ENCODE results near the gene ADRA1B.
"Not testable (repeated sequence)": the region's sequence is repeated elsewhere in the genome, so short reads cannot be mapped to it uniquely, and the experiment has no call there.

Gene ADRA1B

DNA sequence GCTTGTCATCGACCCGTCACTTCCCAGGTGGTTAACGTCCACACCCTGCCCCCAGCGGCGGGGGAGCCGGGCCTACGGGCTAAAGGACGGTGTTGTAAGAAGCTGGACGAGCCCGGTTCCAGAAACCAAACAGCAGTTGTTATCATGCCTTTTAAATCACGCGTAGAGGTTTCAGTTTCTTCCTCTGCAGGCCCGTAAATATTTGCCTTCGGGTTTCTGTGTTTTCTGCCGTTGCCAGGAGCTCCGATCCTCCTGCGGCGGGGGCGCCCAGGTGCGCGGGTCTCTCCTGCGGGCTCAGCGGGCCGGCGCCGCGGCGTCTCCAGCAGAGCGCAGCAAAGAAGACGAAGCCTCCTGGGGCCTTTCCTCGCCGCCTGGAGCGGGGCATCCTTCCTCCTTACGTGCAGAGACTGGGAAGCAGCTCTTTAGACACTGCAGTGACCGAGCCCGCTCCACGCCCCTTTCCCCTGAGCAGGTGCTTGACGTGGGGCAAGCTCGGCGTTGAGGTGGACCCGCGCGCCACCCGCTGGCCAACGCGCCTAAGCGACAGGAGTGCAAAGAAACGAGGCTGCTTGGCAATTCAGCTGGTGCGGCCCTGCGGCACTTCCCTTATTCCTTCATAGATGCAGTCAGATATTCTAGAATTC lies 70.9 kb downstream of the ADRA1B start:
- DNase-seq (ENCODE audit: low read depth): peak; percentile 72
- TF ChIP-seq, protein P1, sequence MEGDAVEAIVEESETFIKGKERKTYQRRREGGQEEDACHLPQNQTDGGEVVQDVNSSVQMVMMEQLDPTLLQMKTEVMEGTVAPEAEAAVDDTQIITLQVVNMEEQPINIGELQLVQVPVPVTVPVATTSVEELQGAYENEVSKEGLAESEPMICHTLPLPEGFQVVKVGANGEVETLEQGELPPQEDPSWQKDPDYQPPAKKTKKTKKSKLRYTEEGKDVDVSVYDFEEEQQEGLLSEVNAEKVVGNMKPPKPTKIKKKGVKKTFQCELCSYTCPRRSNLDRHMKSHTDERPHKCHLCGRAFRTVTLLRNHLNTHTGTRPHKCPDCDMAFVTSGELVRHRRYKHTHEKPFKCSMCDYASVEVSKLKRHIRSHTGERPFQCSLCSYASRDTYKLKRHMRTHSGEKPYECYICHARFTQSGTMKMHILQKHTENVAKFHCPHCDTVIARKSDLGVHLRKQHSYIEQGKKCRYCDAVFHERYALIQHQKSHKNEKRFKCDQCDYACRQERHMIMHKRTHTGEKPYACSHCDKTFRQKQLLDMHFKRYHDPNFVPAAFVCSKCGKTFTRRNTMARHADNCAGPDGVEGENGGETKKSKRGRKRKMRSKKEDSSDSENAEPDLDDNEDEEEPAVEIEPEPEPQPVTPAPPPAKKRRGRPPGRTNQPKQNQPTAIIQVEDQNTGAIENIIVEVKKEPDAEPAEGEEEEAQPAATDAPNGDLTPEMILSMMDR (conservative IDR thresholded peaks at IDR 0.05; ENCODE audit: low read depth, low read length): peak; percentile 83
- peak overlapping the region; percentile 53 for H3K4me3 ChIP-seq (ENCODE audit: low read depth, low read length)

DNA sequence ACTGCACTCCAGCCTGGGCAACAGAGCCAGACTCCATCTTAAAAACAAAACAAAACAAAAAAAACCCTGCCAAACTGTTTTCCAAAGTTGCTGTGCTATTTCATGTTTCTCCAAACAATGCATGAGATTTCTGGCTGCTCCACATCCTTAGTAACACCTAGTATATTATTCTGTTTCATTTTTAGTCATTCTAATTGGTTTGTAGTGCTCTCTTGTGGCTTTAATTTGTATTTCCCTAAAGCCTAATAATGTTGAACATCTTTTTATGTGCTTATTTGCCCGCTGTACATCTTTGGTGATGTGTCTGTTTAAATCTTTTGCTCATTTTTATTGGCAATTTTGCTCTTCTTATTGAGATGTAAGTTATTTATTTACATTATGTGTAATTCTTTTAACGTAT lies 74.2 kb downstream of the ADRA1B start:
- no peak overlapping the region for H3K4me3 ChIP-seq (ENCODE audit: low read depth, low read length)
- DNase-seq (ENCODE audit: low read depth): peak; percentile 44
- TF ChIP-seq, protein P1 (conservative IDR thresholded peaks at IDR 0.05; ENCODE audit: low read depth, low read length): no peak

DNA sequence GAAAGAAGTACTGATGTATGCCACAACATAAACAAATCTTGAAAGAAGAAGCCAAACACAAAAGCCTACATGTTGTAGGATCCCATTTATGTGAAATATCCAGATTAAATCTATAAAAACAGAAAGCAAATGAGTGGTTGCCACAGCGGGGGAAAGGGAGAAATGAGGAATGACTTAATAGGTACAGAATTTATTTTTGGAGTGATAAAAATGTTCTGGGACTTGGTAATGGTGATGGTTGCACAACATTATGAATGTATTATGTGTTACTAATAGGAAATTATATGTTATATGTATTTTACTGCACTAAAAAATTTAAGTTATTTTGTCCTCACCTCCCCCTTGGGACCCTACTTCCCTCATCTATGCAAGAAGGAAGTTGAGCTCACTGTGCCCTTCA lies 76.3 kb downstream of the ADRA1B start:
- TF ChIP-seq, protein P1 (conservative IDR thresholded peaks at IDR 0.05; ENCODE audit: low read depth, low read length): no peak
- DNase-seq (ENCODE audit: low read depth): no peak
- H3K4me3 ChIP-seq (ENCODE audit: low read depth, low read length): no peak overlapping the region

DNA sequence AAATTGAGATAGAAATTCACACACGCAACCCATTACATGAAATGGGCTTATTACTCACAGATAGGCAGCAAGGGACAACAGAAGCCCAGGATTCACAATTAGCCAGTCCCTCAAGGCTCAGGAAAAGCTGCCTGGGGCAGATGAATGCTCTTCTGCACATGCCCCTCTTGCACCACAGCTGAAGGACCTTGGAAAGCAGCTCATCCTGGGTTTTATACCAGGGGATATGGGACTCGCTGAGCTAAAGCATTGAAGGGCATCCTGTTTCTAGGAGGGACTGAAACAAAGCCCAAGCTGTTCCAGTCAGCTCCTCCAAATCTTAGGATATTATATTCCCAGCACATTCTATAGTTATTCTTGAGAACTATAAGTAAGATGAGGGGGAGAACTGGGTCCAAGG lies 76.9 kb downstream of the ADRA1B start:
- TF ChIP-seq, protein P1 (conservative IDR thresholded peaks at IDR 0.05; ENCODE audit: low read depth, low read length): no peak
- DNase-seq (ENCODE audit: low read depth): no peak
- no peak overlapping the region for H3K4me3 ChIP-seq (ENCODE audit: low read depth, low read length)

DNA sequence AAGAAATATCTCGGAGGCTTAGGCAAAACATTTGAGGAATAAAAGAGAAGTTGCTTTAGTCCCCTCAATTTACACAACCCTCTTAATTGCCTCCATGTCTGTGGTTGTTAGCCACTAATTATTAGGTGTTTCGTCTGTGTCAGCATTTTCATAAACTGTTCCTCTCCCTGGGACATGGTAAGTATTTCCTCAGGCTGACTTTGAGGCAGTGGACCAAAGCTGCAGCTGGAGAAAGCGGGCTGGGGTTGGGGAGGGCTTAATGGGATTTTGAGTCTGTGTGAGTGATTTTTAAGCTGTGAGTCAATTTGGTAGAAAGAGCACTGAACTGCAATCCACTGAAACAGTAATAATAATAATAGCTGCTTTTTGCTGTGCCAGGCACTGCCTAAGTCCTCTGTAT lies 79.6 kb downstream of the ADRA1B start:
- H3K4me3 ChIP-seq (ENCODE audit: low read depth, low read length): no peak overlapping the region
- TF ChIP-seq, protein P1 (conservative IDR thresholded peaks at IDR 0.05; ENCODE audit: low read depth, low read length): no peak
- no peak for DNase-seq (ENCODE audit: low read depth)

DNA sequence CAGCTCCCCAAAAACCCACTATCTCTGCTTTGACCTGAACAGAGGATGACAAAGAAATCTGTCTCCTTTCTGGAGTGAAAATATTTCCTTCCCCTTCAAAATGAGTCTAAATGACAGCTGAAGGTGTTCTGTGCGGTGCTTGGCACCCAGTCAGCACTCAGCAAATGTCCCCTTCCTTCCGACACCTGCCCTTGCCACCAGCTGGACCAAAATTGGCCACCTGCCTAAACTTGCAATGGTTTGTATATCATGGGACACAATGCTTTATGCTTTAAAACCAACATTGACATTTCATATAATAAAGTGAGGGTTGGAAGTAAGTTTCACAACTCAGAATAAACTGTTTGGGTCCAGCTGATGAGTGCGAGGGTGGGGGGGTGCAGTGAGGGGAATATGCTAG lies 85.2 kb downstream of the ADRA1B start:
- no peak overlapping the region for H3K4me3 ChIP-seq (ENCODE audit: low read depth, low read length)
- TF ChIP-seq, protein P1 (conservative IDR thresholded peaks at IDR 0.05; ENCODE audit: low read depth, low read length): no peak
- no peak for DNase-seq (ENCODE audit: low read depth)

DNA sequence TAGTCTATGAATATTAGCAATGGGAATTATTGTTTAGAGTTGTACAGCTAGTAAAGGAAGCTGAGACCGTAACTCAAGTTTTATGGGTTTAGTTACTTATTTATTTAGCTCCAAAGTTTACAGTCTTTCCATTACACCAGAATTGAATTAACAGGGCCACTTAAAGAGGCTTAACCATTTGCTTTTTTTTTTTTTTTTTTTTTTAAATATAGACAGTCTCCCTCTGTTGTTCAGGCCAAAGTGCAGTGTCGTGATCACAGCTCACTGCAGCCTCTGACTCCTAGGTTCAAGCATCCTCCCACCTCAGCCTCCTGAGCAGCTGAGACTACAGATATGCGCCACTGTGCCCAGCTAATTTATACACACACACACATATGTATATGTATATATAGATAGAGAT lies 91.2 kb downstream of the ADRA1B start:
- H3K4me3 ChIP-seq (ENCODE audit: low read depth, low read length): no peak overlapping the region
- no peak for DNase-seq (ENCODE audit: low read depth)
- TF ChIP-seq, protein P1 (conservative IDR thresholded peaks at IDR 0.05; ENCODE audit: low read depth, low read length): no peak

DNA sequence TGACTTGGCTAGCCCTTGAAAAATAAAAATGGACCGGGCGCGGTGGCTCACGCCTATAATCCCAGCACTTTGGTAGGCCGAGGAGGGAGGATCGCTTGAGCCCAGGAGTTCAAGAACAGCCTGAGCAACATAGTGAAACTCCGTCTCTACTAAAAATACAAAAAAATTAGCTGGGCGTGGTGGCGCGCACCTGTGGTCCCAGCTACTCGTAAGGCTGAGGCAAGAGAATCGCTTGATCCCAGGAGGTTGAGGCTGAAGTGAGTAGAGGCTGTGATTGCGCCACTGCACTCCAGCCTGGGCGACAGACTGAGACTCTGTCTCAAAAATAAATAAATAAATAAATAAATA lies 92.2 kb downstream of the ADRA1B start:
- H3K4me3 ChIP-seq (ENCODE audit: low read depth, low read length): peak overlapping the region; percentile 98
- not testable (repeated sequence) for DNase-seq (ENCODE audit: low read depth)
